ENCODE results near the gene SH3TC2.

- no peak for TF ChIP-seq CTCF (IDR thresholded peaks at IDR 0.05)
- TF ChIP-seq POLR2A (IDR thresholded peaks at IDR 0.05): no peak
Observed at GRCh38 chr5:149083846-149084245, 21.0 kb upstream of the SH3TC2 start.
